CD8-positive, alpha-beta memory T cell (primary cell): Measurements from ENCODE around the gene SLC25A21. TPM values are rescaled to one million over a fixed set of nuclear protein-coding genes. Genes with fewer than 3 reads are reported as not detected.

ENCODE experiments used
- CTCF ChIA-PET: fragments of 350-600 bp; sonication (Branson Sonifier 250); formaldehyde crosslinking; loops from one replicate; lab custom pipeline; 2021; ENCODE audit warnings: antibody characterized with exemption; lab: Charles Lee
- POLR2A ChIA-PET: fragments of 350-600 bp; sonication (Branson Sonifier 250); formaldehyde crosslinking; loops from one replicate; lab custom pipeline; 2021; ENCODE audit warnings: antibody characterized with exemption; lab: Charles Lee
- DNase-seq, 5 donors: peaks; one replicate each; pipeline versions ENCODE4 v3.0.0 to v3.0.0-alpha.2; 2020 to 2022; ENCODE audit warnings: mixed read lengths in 1 of 5
- H3K27ac ChIP-seq: one replicate; pipeline ENCODE4 v1.7.0; 2013; ENCODE audit warnings: low read depth, mild to moderate bottlenecking, low read length, moderate library complexity
- H3K27me3 ChIP-seq: 2 replicates; pipeline ENCODE4 v1.7.0; 2013; ENCODE audit warnings: low read length, mild to moderate bottlenecking; ENCODE audit not compliant: insufficient read depth, poor library complexity, severe bottlenecking
- H3K36me3 ChIP-seq: 2 replicates; pipeline ENCODE4 v1.7.0; 2013; ENCODE audit warnings: mild to moderate bottlenecking, low read length, moderate library complexity; ENCODE audit not compliant: insufficient read depth
- H3K4me1 ChIP-seq: 2 replicates; pipeline ENCODE4 v1.7.0; 2013; ENCODE audit warnings: mild to moderate bottlenecking, low read length, moderate library complexity; ENCODE audit not compliant: insufficient read depth
- H3K4me3 ChIP-seq: 2 replicates; pipeline ENCODE4 v1.7.0; 2013; ENCODE audit warnings: mild to moderate bottlenecking, low read length
- H3K9me3 ChIP-seq: 2 replicates; pipeline ENCODE4 v1.7.0; 2013; ENCODE audit warnings: mild to moderate bottlenecking, low read length
- H3K27ac Mint-ChIP-seq, 8 donors: one replicate each; pipeline ENCODE4 v1.8.0; 2020 to 2021; ENCODE audit warnings: mixed read lengths in 8 of 8, mild to moderate bottlenecking in 6 of 8, inconsistent platforms in 3 of 8, moderate library complexity in 3 of 8
- H3K27me3 Mint-ChIP-seq, 2 donors: one replicate each; pipeline ENCODE4 v1.8.0; 2020 to 2021; ENCODE audit warnings: mixed read lengths in 2 of 2, mild to moderate bottlenecking in 1 of 2, moderate library complexity in 1 of 2
- H3K36me3 Mint-ChIP-seq, 3 donors: one replicate each; pipeline ENCODE4 v1.8.0; 2020 to 2021; ENCODE audit warnings: mixed read lengths in 3 of 3, inconsistent platforms in 1 of 3, mild to moderate bottlenecking in 1 of 3
- H3K4me1 Mint-ChIP-seq, 3 donors: one replicate each; pipeline ENCODE4 v1.8.0; 2020 to 2021; ENCODE audit warnings: mixed read lengths in 3 of 3, inconsistent platforms in 1 of 3, mild to moderate bottlenecking in 1 of 3
- H3K4me3 Mint-ChIP-seq, 7 donors: one replicate each; pipeline ENCODE4 v1.8.0; 2020 to 2021; ENCODE audit warnings: mixed read lengths in 7 of 7, mild to moderate bottlenecking in 6 of 7, moderate library complexity in 4 of 7, inconsistent platforms in 2 of 7
- H3K9me3 Mint-ChIP-seq, 5 donors: one replicate each; pipeline ENCODE4 v1.8.0; 2020 to 2022; ENCODE audit warnings: mixed read lengths in 5 of 5, mild to moderate bottlenecking in 3 of 5, moderate library complexity in 2 of 5, inconsistent platforms in 1 of 5
- polyA plus RNA-seq: library from polyadenylated mRNA; unstranded; fragments of 300-500 nt; fragmentation: Illumina TruSeq; gene quantifications from one replicate; pipeline ENCODE4 v1.2.3, GENCODE V29; 2021
- total RNA-seq, 2 experiments: library from RNA; stranded (reverse); gene quantifications; one replicate each; pipeline ENCODE4 v1.2.3, GENCODE V29; 2021

Gene SLC25A21
- total and polyA plus RNA-seq, 3 experiments from 2014 or later: not detected

DNA sequence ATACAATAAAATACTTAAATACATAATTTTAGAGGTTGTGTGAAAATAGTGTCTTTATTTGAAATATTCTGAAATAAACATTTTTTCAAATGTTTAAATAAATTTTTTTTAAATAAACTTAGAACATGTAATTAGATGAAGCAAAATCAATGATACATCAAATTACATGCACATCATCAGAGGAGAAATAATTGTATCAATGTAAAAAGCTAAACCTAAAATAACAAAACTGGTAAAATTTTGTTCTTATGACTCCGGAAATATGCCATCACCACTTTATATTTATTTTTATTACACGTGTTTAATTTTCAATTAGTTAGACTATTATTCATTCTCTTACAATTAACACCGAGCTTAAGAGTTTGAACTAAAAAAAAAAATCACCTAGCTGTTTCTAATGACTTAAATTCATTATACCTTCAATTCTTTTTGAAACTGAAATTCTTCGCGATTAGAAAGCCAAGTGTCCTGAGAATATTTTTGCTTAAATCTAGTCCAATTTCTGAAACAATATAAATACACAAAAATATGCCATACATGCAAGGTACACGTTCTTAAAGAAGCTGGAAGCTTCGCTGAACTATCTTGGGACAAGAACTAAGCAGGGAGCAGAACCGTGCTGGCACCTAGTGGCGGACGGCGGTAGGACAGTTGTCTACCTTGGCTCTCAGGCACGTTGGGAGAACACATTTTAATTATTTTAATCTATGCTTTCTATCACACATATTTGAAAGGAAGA, 230.5 kb downstream of the SLC25A21 start:
- Histone ChIP-seq H3K9me3 (no peaks in the 10 kb centered on the region), H3K4me1 (no peaks in the 10 kb centered on the region), H3K4me3 (no peak overlapping the region), H3K27ac (no peak overlapping the region), H3K36me3 (no peaks in the 10 kb centered on the region), H3K27me3 (no peaks in the 10 kb centered on the region)
- Mint-ChIP-seq H3K4me1 (no peaks in the 10 kb centered on the region), H3K36me3 (no peaks in the 10 kb centered on the region), H3K9me3 (no peaks in the 10 kb centered on the region), H3K4me3 (no peak overlapping the region), H3K27ac (no peak overlapping the region), H3K27me3 (no peaks in the 10 kb centered on the region)
- CTCF ChIA-PET: interaction anchor here (1.2 to 2.2 kb wide), 3 partner anchors 9 to 12 kb away, joined by 3 to 6 read pairs (median 4); no protein-coding TSS in a partner anchor
- peak in 2 of 5 donors; percentile 13 to 17 for DNase-seq
- POLR2A ChIA-PET: no interaction called here

DNA sequence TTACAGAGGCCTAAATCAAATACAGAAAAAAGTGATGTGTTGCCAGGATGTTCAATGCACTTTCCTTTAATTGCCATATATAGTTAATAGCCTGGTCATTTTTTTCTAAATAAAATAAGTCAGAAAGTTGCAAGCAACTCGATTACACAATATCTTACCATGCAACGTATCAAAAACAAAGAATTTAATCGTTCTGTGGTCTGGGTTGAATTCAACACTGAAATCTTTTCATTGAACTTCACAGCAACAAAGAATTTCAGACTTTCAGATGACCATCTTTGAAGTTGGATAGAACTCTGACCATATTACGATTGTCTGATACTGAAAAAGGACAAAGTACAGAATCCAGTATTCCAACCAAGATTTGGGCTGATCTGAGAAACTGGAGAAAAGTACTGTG, 231.9 kb downstream of the SLC25A21 start:
- no peaks in the 10 kb centered on the region for H3K27me3 Mint-ChIP-seq
- no peaks in the 10 kb centered on the region for H3K4me1 Mint-ChIP-seq
- H3K9me3 Mint-ChIP-seq: no peaks in the 10 kb centered on the region
- ChIA-PET POLR2A (no interaction called here), CTCF (no interaction called here)
- no peaks in the 10 kb centered on the region for H3K36me3 Mint-ChIP-seq
- no peak overlapping the region for H3K27ac Mint-ChIP-seq
- no peaks in the 10 kb centered on the region for H3K4me1 ChIP-seq
- H3K4me3 ChIP-seq: no peak overlapping the region
- H3K4me3 Mint-ChIP-seq: no peak overlapping the region
- H3K27me3 ChIP-seq: no peaks in the 10 kb centered on the region
- DNase-seq: no peak
- no peak overlapping the region for H3K27ac ChIP-seq
- H3K36me3 ChIP-seq: no peaks in the 10 kb centered on the region
- no peaks in the 10 kb centered on the region for H3K9me3 ChIP-seq

DNA sequence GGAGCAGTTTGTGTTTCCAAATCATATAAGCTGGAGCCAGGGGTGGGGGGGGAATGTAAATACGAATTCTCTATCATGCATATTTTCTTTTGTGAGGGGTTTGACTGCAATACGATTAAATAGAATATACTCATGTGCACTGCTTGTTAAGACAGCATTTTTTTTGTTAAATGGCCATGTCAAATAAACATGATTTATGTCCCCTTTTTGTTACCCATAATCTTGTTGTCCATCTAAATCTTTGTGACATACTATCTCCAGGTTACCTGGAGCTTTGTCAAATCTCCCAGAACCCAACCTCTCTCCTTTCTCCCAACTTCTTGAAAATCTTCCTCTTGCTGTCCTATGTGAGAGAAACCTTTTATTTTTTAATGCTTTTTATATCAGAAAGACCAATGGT, 233.1 kb downstream of the SLC25A21 start:
- H3K27me3 Mint-ChIP-seq: no peaks in the 10 kb centered on the region
- H3K27ac ChIP-seq: no peak overlapping the region
- H3K4me3 Mint-ChIP-seq: no peak overlapping the region
- H3K36me3 ChIP-seq: no peaks in the 10 kb centered on the region
- no peaks in the 10 kb centered on the region for H3K4me1 Mint-ChIP-seq
- no peak overlapping the region for H3K27ac Mint-ChIP-seq
- H3K9me3 ChIP-seq: no peaks in the 10 kb centered on the region
- H3K36me3 Mint-ChIP-seq: no peaks in the 10 kb centered on the region
- CTCF ChIA-PET: no interaction called here
- no peak overlapping the region for H3K4me3 ChIP-seq
- POLR2A ChIA-PET: no interaction called here
- no peaks in the 10 kb centered on the region for H3K4me1 ChIP-seq
- H3K27me3 ChIP-seq: no peaks in the 10 kb centered on the region
- peaks cover 0 to 3% (median 0%) of the 10 kb centered on the region in 5 donors for H3K9me3 Mint-ChIP-seq
- DNase-seq: no peak

DNA sequence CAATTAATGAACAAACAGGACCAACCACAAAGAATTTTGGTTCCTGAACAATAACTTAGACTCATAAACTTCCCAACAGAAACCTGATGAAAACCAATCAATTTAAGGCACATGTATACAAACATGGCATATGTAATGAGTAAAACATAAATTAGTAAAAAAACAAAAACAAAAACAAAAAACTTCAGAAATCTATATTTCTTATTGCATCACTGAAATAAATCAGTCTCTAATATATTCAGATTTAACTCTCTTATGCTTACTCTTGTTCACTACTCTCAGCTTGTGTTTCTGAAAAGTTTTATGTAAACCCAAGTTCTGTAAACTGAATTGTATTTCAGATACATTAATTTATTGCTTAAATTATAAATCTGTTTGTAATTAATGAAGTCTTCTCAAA, 233.7 kb downstream of the SLC25A21 start:
- Histone ChIP-seq H3K4me1 (no peaks in the 10 kb centered on the region), H3K27ac (no peak overlapping the region), H3K27me3 (no peaks in the 10 kb centered on the region), H3K9me3 (no peaks in the 10 kb centered on the region), H3K4me3 (no peak overlapping the region), H3K36me3 (no peaks in the 10 kb centered on the region)
- H3K27me3 Mint-ChIP-seq: no peaks in the 10 kb centered on the region
- CTCF ChIA-PET: no interaction called here
- no peak overlapping the region for H3K27ac Mint-ChIP-seq
- H3K36me3 Mint-ChIP-seq: no peaks in the 10 kb centered on the region
- H3K4me3 Mint-ChIP-seq: no peak overlapping the region
- POLR2A ChIA-PET: no interaction called here
- H3K9me3 Mint-ChIP-seq: peaks cover 0 to 3% (median 0%) of the 10 kb centered on the region in 5 donors
- H3K4me1 Mint-ChIP-seq: no peaks in the 10 kb centered on the region
- no peak for DNase-seq

DNA sequence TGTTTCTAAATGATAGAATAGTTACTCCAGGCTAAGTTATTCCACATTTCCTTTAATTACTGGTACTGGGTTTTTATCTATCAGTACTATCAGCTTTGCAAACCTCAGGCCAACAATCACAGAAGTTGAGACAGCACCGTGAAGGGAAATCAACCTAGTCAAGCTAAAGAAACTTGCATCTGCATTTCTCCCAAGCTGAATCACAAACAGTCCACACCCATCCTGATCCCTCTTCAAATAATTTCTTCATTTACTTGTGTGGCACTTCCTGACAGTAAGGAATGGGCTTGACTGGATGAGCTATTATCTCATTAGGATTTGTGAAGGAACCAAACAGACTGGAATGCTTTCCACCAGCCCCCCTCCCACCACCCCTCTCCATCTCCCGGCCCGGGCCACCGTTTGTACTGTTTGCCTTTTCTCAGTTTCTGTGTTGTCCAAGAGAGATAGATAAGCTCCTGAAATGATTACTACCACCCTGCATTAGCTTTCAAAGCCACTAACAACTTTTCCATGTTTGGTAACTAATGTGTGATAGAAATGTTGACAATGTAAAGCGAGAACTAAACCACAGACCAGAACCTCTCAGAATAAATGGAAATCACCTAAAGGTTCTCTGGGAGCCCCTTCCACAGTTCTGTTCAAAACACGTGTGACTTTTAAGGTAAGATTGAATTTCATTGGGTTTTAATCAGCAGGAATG, 236.3 kb downstream of the SLC25A21 start:
- Mint-ChIP-seq H3K27me3 (no peaks in the 10 kb centered on the region), H3K4me3 (no peak overlapping the region), H3K27ac (no peak overlapping the region), H3K9me3 (peaks cover 0 to 3% (median 2%) of the 10 kb centered on the region in 5 donors), H3K4me1 (no peaks in the 10 kb centered on the region), H3K36me3 (no peaks in the 10 kb centered on the region)
- ChIA-PET CTCF (no interaction called here), POLR2A (no interaction called here)
- H3K27ac ChIP-seq: no peak overlapping the region
- H3K36me3 ChIP-seq: no peaks in the 10 kb centered on the region
- no peaks in the 10 kb centered on the region for H3K4me1 ChIP-seq
- H3K27me3 ChIP-seq: no peaks in the 10 kb centered on the region
- no peaks in the 10 kb centered on the region for H3K9me3 ChIP-seq
- no peak overlapping the region for H3K4me3 ChIP-seq
- no peak for DNase-seq

DNA sequence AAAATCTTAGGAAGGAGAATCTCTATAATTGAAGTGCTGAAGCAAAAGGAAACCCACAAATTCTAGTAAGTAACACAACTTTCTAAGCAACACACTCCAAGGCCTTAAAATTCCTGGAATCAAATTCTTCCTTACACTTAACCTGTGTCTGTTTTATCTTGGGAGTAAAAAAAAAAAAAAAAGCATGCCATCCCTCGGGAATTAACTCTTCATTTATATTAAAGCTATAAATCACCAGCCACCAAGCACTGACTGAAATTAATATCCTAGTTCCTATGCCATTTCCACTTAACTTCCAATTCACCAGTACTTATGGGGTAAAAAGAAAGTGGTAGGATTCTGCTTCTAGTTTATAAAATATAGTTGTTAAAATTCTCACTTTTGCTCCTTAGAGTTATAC, 238.1 kb downstream of the SLC25A21 start:
- no peaks in the 10 kb centered on the region for H3K36me3 ChIP-seq
- CTCF ChIA-PET: no interaction called here
- Mint-ChIP-seq H3K4me3 (no peak overlapping the region), H3K27me3 (no peaks in the 10 kb centered on the region), H3K4me1 (no peaks in the 10 kb centered on the region), H3K9me3 (peaks cover 3 to 5% (median 3%) of the 10 kb centered on the region in 5 donors), H3K36me3 (no peaks in the 10 kb centered on the region), H3K27ac (no peak overlapping the region)
- POLR2A ChIA-PET: no interaction called here
- no peaks in the 10 kb centered on the region for H3K9me3 ChIP-seq
- H3K27ac ChIP-seq: no peak overlapping the region
- no peaks in the 10 kb centered on the region for H3K4me1 ChIP-seq
- no peaks in the 10 kb centered on the region for H3K27me3 ChIP-seq
- no peak for DNase-seq
- H3K4me3 ChIP-seq: no peak overlapping the region

DNA sequence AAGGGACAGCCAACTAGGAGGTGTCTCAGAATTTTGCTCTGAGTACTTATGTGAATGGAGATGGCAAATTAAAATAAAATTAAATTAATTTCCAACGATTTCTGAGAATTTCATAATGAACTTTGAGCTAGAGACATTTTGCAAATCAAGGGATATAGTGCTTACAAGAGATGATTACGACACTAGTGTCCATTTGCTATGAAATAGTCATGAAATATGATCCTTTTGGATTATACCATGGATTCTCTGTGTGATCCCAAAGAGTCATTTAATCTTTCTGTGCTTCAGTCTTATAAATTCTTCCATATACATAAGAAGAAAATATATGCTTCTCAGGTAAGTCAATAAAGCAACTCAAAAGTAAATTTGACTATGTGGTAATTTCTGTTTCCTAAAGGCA, 240.6 kb downstream of the SLC25A21 start:
- Histone ChIP-seq H3K27ac (no peak overlapping the region), H3K36me3 (no peaks in the 10 kb centered on the region), H3K4me3 (no peak overlapping the region), H3K4me1 (no peaks in the 10 kb centered on the region), H3K27me3 (no peaks in the 10 kb centered on the region), H3K9me3 (no peaks in the 10 kb centered on the region)
- Mint-ChIP-seq H3K4me1 (no peaks in the 10 kb centered on the region), H3K4me3 (no peak overlapping the region), H3K36me3 (no peaks in the 10 kb centered on the region), H3K9me3 (peaks cover 3 to 8% (median 5%) of the 10 kb centered on the region in 5 donors), H3K27ac (no peak overlapping the region), H3K27me3 (no peaks in the 10 kb centered on the region)
- DNase-seq: no peak
- ChIA-PET POLR2A (no interaction called here), CTCF (interaction anchor here (2.2 kb wide), 1 partner anchor 11 kb away, joined by 6 read pairs; no protein-coding TSS in a partner anchor)

DNA sequence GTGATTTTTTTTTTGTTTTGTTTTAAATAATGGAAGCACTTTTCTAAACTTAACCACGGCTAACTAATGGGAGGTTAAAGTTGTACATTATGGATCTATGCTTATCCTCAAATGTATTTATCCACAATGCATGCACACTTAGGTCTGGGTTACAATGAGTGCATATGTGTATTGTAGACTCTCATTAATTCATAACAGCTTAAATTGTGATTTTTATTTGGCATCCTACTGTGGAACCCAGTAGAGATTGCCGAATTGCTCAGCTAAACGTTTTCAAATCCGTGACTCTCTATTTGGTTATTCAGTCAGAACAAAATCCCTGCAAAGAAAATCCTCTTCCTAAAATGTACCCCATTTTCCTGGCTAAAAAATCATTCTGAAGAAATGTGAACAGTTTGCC, 244.0 kb downstream of the SLC25A21 start:
- Mint-ChIP-seq H3K36me3 (no peaks in the 10 kb centered on the region), H3K4me1 (no peaks in the 10 kb centered on the region), H3K27me3 (no peaks in the 10 kb centered on the region), H3K9me3 (peaks cover 5 to 14% (median 6%) of the 10 kb centered on the region in 5 donors), H3K4me3 (no peak overlapping the region), H3K27ac (no peak overlapping the region)
- ChIA-PET POLR2A (no interaction called here), CTCF (no interaction called here)
- no peaks in the 10 kb centered on the region for H3K4me1 ChIP-seq
- no peaks in the 10 kb centered on the region for H3K9me3 ChIP-seq
- no peaks in the 10 kb centered on the region for H3K36me3 ChIP-seq
- no peak overlapping the region for H3K27ac ChIP-seq
- no peak overlapping the region for H3K4me3 ChIP-seq
- H3K27me3 ChIP-seq: no peaks in the 10 kb centered on the region
- no peak for DNase-seq
